Measurements from ENCODE around the gene HRK.

Gene HRK

GRCh38 chr12:116897476-116897875 is 16.2 kb upstream of the HRK start:
- no peak for DNase-seq

DNA sequence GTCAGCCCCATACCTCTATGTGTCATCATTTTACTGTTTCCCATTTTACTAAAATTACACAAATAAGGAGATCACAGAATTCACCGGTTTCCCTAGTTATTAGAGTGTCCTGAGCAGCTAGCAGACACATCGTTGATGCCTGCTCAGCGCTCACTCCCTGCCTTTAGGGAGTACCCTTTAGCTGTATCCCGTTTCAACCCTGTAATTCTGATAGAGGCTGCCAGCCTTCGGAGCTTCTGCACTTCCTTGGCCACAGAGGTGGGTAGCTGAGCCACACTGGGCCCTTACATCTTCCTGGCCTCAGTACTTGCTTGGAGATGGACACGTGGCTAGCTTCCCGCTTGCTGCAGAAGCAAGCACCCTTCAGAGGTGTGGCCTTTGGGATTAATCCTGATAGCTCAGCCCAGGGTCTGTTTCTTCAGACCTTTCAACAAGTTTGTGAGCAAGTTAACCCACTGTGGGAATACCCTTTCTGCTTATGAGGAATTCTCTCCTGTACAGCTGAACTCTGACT is 15.2 kb upstream of the HRK start:
- DNase-seq, result no peak

DNA sequence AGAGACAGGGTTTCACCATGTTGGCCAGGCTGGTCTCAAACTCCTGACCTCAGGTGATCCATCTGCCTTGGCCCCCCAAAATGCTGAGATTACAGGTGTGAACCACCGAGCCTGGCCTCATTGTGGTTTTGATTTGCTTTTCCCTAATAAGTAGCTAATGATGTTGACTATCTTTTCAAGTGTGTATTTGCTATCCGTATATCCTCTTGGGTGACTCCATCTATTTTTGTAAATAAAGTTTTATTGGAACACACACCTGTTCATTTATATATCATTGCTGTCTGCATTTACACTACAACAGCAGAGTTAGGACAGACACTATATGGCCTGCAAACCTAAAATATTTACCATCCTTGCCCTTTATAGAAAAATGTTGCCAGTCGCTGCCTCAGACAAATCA is 13.7 kb upstream of the HRK start:
- no peak for DNase-seq

DNA sequence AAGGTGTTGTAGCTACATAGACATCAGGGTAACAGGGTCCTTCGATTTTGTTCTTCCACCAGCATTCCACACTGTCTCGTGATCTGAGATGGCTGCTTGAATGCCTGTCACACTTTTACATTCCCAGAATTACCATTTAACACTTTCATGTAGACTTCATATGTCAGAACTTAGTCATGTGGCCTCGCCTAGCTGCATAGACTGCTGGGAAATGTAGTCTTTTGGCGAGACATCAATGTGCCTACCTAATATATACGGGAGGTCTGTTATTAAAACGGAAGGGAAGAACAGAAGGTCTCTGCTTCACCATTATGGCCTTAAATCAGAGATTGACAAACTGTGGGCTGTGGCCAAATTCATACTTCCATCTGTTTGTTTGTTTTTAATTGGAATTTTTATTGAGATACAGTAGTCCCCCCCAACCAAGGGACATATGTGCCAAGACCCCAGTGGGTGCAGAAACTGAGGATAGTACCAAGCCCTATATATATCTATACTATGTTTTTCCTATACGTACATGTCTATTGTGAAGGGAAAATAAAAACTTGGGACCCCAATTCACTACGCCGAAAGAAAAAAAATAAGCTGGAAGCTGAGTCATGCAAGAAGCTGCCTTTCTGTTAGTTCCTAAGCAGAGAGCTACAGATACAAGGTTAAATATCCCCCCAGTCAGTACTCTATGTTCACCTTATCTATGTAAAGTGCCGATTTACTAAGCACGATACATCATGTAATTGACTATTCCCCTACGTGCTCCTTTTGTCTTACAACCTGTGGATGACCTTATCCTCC is 11.3 kb upstream of the HRK start:
- no peak for DNase-seq

DNA sequence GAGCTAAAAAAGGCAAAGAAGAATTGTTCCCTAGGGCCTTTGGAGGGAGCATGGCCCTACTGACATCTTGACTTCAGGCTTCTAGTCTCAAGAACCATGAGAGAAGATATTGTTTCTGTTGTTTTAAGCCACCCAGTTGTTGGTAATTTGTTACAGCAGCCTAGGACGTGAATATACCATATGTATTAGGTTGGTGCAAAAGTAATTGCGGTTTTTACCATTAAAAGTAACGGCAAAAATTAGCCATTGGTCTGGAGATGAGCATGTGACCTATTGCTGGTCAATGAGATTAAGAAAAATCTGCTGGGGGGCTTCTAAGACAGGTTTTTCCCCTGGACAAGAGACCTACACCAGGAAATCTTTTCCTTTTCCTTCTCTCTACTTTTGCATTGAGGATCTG is 9.8 kb upstream of the HRK start:
- DNase-seq, result no peak

DNA sequence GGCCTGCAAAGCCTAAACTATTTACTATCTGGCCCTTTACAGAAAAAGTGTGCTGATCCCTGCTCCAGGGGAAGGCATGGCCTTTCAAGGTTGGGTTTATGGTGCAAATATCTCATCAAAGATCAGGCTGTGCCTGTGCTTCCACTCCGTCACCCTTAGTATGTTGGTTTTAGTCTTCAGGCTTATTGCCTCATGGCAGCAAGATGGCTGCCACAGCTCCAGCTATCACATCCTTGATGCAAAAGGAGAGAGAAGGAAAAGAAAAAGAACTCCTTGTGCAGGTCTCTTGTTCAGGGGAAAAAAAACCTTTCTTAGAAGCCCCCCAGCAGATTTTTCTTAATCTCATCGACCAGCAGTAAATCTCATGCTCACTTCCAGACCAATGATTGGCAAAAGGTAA is 9.1 kb upstream of the HRK start:
- DNase-seq, result no peak

DNA sequence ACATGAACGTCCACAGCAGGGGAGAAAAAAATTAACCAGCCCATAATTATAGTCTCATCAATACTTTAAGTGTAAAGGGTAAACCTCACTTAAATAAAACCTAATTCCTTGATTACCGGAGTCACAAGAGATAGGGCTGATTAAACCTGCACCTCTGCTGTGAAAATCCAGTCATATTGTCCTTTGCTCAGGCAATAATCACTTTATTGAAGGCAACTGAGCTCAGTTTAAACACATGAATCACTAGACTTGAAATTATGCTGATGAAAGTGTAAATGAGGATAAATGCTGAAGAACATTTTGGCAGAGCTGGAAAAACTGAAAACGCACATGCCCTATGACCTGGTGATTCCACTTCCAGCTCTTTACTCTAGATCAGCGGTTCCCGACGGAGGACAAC is 6.7 kb upstream of the HRK start:
- DNase-seq, result no peak

DNA sequence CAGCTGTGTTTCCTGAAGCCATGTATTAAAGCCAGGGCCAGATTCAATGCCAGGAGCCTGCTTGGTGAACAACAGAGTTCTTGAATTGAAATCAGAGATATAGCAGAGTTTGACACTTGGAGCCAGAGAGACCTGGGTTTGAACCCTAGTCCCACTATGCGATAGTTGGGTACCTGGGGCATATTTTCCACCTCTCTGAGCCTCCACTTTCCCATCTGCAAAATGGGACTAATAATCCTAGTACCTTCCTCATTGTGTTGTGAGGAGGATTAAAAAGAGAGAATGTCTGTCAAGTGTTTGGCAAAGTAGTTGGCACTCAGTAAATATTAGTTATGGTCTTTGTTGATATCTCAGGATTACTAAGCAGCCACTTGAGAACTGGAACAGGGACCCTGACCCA is 6.0 kb upstream of the HRK start:
- DNase-seq, result no peak

- peak in 1 of 2 donors; percentile 13 for DNase-seq
Observed at GRCh38 chr12:116885491-116885890, 4.2 kb upstream of the HRK start.

GRCh38 chr12:116884871-116885270 is 3.6 kb upstream of the HRK start:
- no peak for DNase-seq

DNA sequence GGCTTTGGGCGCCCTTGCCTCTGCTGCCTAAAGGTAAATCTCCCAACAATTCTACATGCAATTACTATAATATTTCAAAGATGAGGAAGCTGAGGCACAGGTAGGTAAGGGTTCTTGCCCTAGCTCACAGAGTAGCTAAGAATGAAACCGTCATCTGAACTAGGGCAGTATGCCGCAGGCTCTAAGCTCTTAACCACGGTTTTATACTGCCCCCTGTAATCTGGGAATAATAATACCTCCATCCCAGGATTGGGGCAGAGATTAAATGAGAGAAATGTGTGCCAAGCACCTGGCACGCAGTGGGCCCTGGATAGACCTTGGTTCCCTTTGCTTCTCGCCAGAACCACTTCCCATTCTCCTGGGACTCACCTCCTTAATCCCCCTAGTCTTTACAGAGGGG is 1.5 kb upstream of the HRK start:
- no peak for DNase-seq

GRCh38 chr12:116881877-116882507 is 751 bp upstream of the HRK start:
- DNase-seq, result no peak

DNA sequence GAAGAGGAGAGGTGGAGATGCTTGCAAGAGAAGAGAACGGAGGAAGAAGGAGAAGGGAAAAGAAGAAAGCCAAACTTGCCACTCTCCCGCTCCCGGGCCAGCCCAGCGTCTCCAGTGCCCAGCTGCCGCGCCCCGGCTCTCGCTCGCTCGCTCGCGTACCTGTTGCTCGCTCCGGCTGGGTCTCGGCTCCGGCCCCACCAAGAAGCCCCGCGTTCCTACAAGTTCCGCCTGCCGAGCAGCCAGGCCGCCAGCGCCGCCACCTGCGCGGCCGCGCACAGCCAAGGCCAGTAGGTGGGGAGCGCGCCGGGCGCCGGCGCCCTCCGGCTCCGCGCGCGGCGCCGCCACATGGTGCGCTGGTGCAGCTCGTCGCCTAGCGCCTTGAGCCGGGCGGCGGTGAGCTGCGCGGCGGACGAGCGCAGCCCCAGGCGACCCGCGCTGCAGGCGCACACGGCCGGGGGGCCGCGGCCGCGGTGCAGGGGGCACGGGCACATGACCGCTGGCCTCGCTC is 370 bp downstream of the HRK start:
- peak in 1 of 2 donors; percentile 38 for DNase-seq

DNA sequence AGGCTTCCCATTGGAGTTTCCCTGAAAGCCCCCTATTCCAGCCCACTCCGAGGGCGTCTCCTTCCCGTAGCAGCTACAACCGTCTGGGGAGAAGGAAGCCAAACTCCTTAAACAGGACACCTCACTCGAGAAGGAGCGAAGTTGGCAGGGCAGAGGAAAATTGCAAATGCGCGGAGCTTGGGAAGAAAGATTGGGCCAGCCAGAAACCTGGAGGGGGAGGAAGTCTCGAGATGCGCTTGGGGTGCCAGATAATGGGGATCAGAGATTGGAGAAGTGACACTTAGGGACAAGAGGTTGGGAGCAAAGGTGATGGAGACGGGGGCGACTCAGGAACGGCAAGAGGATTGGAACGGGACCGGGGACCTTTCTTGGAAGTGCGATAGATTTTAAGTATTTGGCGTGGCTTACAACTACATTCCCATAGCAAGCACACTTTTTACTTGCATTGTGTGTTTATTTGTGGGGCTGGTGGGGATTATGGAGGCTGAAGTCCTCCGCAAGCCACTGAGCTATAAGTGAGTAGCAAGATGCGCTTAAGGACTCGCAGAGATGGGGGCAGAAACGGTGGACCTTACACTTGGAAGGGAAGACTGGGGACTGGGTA is 926 bp downstream of the HRK start:
- no peak for DNase-seq

GRCh38 chr12:116879509-116880212 is 1.6 kb downstream of the HRK start:
- no peak for DNase-seq

GRCh38 chr12:116878567-116879508 is 2.4 kb downstream of the HRK start:
- DNase-seq, result no peak

DNA sequence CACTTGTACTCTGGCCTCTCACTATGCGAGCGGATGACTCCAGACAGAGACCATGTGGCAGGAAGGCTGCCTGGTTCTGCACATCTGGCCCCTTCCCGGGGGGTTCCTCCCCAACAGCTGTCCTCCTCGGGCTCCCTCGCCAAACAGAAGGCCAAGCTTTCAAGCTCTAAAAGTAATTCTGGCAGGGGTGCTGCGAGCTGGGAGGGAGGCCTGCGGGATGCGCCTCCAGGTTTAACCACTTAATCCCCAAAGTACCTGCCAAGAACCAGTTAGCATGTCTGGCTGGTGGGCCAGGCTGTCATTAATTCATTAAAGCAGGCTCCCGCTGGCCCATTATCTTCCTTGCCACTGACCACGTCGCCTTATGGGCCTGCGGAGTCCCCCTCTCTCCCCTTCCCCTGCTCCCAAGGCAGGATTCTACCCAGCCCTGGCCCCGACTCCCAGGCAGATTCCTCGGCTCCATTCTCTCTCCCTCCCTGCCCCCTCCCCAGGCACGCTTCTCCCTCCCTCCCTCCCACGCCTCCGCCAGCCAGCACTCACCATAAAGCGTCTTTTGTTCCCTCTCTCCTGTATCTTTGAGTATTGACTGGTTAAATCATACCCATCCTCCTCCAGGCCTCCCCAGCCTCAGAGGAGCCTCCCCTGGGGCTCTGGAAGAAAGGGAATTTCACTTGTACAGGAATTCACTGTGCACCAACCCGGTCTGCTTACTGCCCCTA is 4.9 kb downstream of the HRK start:
- DNase-seq, result no peak

DNA sequence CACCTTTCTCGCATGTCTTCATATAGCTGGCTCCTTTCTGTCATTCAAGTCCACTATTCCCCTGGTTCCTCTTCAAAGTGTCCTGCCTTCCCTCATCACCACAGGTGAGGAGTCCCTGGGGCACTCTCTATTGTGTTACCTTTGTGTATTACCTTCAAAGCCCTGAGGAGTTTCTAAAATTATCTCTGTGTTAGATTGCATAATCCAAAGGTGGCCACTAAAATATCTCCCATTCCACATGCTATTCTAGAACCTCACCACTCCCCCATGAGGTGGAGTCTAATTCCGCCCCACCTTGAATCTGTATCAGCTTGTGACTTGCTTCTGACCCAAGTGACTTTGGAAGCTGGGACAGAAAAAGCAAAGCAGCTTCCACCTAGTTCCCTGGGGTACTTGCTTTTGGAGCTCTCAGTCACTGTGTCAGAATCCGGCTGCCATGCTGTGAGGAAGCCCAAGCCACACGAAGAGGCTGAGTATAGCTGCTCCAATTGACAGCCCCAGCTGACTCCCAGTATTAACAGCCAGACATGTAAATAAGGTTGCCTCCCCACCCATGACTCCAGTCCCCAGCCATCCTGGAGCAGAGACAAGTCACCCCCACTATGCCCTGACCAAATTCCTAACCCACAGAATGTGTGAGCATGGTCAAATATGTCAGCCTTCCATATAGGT is 6.8 kb downstream of the HRK start:
- DNase-seq, result no peak

DNA sequence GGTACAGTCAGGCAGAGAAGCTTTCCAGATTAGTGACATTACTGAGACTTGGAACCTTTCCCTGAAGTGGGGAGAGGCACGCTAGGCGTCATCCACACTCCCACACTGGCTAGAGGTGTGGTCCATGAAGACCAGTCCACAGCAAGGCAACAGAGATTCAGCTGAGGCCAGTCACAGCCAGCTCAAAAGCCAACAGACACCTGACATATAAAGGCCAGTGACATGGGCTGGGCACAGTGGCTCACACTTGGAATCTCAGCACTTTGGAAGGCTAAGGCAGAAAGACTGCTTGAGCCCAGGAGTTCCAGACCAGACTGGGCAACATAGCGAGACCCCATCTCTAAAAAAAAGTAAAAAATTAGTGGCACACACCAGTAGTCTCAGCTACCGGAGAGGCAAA is 10.9 kb downstream of the HRK start:
- no peak for DNase-seq

GRCh38 chr12:116867523-116867922 is 13.7 kb downstream of the HRK start:
- DNase-seq, result no peak
